LNCaP clone FGC (cell line): ENCODE results near the gene TMX4.
A peak's percentile ranks its signal among the peaks of the same experiment; 100 is the strongest.

Experiments
- DNase-seq: peaks from one replicate; pipeline ENCODE4 v3.0.0-alpha.2; 2011; ENCODE audit warnings: low read depth
- H3K4me3 ChIP-seq: 2 replicates; pipeline ENCODE4 v1.5.1; 2011; ENCODE audit warnings: mild to moderate bottlenecking, low read depth, low read length, control low read depth
- TF ChIP-seq, protein P1 (sequence below): IDR thresholded peaks from 2 replicates; pipeline ENCODE4 v1.5.1; 2012; ENCODE audit warnings: mild to moderate bottlenecking; ENCODE audit not compliant: control insufficient read depth, insufficient read depth; ENCODE audit errors: extremely low read depth

Gene TMX4

DNA sequence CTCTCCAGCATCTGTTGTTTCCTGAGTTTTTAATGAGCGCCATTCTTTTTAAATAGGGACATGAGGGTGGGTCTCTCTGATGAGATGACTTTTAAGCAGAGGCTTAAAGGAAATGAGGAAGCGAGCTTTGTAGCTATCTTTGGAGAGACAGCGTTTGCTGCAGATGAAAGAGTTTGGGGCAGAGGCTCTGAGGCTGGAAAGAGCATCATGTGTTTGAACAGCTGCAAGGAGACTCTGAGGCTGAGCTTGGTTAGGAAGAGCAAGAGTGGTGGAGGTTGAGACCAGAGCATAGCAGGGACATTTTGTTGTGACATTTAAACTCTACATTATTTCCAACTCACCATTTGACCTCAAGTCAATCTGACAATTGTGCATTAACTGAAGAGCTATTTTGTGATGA is 38.3 kb upstream of the TMX4 start:
- no peak for DNase-seq
- H3K4me3 ChIP-seq, result no peak overlapping the region
- TF ChIP-seq, protein P1, sequence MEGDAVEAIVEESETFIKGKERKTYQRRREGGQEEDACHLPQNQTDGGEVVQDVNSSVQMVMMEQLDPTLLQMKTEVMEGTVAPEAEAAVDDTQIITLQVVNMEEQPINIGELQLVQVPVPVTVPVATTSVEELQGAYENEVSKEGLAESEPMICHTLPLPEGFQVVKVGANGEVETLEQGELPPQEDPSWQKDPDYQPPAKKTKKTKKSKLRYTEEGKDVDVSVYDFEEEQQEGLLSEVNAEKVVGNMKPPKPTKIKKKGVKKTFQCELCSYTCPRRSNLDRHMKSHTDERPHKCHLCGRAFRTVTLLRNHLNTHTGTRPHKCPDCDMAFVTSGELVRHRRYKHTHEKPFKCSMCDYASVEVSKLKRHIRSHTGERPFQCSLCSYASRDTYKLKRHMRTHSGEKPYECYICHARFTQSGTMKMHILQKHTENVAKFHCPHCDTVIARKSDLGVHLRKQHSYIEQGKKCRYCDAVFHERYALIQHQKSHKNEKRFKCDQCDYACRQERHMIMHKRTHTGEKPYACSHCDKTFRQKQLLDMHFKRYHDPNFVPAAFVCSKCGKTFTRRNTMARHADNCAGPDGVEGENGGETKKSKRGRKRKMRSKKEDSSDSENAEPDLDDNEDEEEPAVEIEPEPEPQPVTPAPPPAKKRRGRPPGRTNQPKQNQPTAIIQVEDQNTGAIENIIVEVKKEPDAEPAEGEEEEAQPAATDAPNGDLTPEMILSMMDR, result no peak

DNA sequence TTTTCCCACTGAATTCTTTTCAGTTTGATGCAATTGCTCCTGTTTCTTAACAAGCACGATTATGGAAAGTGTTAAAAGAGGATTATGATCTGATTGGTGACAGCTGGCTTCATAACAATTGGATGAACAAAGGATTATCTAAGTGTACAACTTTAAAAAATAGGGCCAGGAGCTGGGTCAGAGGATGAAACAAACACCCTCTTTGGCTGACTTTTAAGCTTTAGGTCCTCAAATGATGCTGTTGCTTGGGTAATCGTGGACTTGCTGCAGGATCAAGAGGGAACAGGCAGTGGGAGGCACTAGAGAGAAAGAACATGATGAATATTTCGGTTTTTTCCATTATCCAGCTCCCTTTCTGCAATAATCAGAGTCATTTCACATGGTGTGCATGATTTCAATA is 35.5 kb upstream of the TMX4 start:
- no peak overlapping the region for H3K4me3 ChIP-seq
- no peak for DNase-seq
- TF ChIP-seq, protein P1, result no peak

DNA sequence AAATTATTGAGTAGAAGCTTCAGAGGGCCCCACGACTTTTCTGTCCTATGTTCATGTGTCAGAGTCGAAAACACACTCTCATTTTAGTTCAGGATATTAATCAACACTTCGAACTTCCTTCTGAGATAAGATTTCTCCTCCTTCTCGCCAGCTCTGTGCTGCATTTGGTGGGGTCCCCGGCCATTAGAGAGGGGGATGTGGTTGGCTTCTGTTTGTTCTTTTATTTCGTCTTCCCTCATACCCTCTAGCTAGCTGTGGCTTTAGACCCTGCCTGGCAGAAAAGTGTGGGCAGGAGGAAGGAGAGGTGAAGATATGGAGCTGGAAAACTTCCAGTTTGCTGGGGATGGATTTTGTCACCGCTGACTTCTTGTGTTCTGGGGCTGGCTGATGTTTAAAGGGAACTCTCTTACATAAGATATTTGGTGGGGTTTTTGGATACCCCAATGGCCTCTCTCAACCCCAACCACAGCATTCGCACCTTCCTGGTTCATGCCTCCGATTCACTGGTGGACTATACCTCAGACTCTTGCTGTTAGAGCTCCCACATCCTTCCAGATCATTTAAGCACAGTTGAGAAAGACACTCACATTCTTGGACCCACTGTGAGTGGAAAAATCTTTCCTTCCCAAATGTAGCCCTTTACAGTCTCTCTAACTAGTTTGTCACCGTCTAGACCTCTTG is 30.7 kb upstream of the TMX4 start:
- DNase-seq, result no peak
- H3K4me3 ChIP-seq, result no peak overlapping the region
- TF ChIP-seq, protein P1, result no peak

DNA sequence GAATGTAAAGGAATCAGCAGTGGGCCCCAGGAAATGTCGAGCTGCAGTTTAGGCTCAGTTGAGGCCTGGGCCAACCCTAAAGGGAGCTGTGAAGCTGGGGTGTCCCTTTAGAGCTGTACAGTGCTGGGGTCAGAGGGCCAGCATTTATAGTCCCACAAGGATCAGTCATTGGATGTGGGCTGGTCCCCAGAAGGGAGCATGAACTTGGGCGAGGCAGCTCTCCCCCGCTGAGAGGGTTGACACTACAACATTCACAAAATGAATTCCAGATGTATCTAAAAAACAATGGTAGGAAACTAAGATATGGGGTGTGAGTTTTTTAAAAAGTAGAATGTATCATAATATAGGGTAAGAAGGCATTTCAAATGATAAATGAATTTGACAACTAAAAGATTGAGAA is 29.7 kb upstream of the TMX4 start:
- TF ChIP-seq, protein P1, result no peak
- no peak overlapping the region for H3K4me3 ChIP-seq
- DNase-seq, result no peak

DNA sequence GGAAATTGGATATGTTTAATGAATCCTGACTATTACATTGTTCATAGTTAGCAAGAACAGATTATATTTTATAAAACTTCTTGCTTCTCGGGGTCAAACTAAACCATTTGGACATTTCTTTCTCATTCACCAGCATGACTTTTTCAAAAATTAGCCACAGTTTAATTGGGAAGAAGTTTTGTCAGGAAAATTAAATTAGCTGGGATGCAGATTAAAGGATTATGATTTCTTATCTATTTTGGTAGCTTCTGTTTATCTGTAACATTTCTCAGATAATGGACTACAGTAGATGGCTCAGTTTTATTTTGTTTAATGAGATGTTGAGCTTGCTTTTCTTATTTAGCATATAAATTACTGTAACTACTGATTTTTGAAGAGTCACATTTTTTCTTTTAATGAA is 26.4 kb upstream of the TMX4 start:
- no peak for DNase-seq
- no peak overlapping the region for H3K4me3 ChIP-seq
- TF ChIP-seq, protein P1, result no peak

DNA sequence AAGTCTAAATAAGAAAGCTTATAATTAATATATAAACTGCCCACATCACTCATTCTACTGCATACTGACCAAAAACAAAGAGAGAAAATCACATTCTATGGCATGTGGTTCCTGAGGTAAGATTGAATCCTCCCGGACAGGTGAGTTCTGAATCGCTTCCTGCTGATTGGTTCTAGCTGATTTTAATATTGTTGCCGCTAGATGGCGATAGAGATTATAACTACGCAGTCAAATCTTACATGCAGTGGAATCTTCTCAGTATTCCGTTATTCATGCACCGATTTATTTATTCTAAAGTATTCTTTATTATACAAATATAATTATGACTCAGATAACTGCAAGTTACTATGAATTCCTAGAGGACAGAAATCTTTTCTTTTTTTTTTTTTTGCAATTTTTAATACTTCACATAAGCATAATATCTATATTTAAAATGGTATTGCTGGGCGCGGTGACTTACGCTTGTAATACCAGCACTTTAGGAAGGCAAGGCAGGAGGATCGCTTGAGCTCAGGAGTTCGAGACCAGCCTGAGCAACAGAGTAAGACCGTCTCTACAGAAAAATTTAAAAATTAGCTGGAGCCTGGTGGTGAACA is 24.2 kb upstream of the TMX4 start:
- H3K4me3 ChIP-seq, result no peak overlapping the region
- TF ChIP-seq, protein P1, result peak; percentile 63
- DNase-seq, result peak; percentile 61

DNA sequence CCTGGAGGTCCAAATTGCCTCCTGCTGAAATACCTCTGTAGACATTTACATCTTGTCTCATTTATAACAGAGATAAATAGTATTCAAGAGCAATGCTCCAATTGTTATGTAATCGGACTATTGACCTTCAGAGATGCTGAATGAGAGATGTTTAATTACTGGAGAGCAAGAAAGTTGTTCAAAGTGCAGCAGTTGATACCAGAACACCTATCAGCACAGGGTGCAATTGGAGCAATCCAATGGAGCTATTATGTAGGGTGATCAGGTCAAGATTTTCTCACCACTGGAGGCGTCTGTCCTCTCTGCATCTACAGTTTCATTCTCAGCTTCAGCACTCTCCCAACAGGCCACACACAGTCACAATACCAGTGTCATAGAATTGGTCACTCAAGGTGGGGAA is 19.5 kb upstream of the TMX4 start:
- TF ChIP-seq, protein P1, result no peak
- no peak for DNase-seq
- no peak overlapping the region for H3K4me3 ChIP-seq
